H1 (cell line): ENCODE data around the gene NRROS. TPM values are rescaled to one million over a fixed set of nuclear protein-coding genes. Genes with fewer than 3 reads are reported as not detected.

Experiments used
- CEBPB ChIP-seq: IDR thresholded peaks from 2 replicates; pipeline ENCODE4 v1.6.1; 2012; ENCODE audit warnings: low read depth, low read length
- CREB1 ChIP-seq: IDR thresholded peaks from 2 replicates; pipeline ENCODE4 v1.6.1; 2012; ENCODE audit warnings: inconsistent platforms
- EP300 ChIP-seq, 2 experiments: IDR thresholded peaks; 1 replicate in 1 of 2; 2 replicates in 1 of 2; pipeline ENCODE4 v1.6.1; 2011 to 2012; ENCODE audit warnings: low read depth in 2 of 2, low read length in 2 of 2, mild to moderate bottlenecking in 2 of 2, borderline replicate concordance in 1 of 2, inconsistent platforms in 1 of 2, moderate library complexity in 1 of 2
- KDM4A ChIP-seq: IDR thresholded peaks from one replicate; pipeline ENCODE4 v1.7.1; 2012; ENCODE audit warnings: low read depth, mild to moderate bottlenecking, moderate library complexity, low read length, inconsistent platforms; ENCODE audit not compliant: severe bottlenecking
- polyA plus RNA-seq, 7 experiments: library from polyadenylated mRNA; depleted of rRNA in 3 of 7; stranded (reverse) in 5 of 7; unstranded in 2 of 7; fragments of >200 nt in 5 of 7; fragments of 200-250 nt in 2 of 7; gene quantifications; 1 replicate in 5 of 7; 2 replicates in 1 of 7; 4 replicates in 1 of 7; pipeline versions ENCODE4 v1.2.1 to v1.2.3, GENCODE V29; 2011 to 2013; ENCODE audit warnings: missing spikeins in 2 of 7, mixed read lengths in 2 of 7
- total RNA-seq: library from RNA; stranded (reverse); fragmentation: NEBNext Ultra II Directional; extraction: Animal tissue kit (Norgen Biotek cat#: 25700); gene quantifications from 2 replicates; pipeline ENCODE4 v1.2.1, GENCODE V29; 2021
- TF ChIP-seq, protein P1 (sequence below): IDR thresholded peaks from 2 replicates; pipeline ENCODE4 v1.6.1; 2012; ENCODE audit warnings: low read length, inconsistent platforms

NRROS gene
- total and polyA plus RNA-seq, 2 of the 8 experiments (the other 6 are each of a cell fraction or from before 2014, with no cell fraction given), result 5.3 to 7.3 TPM

DNA sequence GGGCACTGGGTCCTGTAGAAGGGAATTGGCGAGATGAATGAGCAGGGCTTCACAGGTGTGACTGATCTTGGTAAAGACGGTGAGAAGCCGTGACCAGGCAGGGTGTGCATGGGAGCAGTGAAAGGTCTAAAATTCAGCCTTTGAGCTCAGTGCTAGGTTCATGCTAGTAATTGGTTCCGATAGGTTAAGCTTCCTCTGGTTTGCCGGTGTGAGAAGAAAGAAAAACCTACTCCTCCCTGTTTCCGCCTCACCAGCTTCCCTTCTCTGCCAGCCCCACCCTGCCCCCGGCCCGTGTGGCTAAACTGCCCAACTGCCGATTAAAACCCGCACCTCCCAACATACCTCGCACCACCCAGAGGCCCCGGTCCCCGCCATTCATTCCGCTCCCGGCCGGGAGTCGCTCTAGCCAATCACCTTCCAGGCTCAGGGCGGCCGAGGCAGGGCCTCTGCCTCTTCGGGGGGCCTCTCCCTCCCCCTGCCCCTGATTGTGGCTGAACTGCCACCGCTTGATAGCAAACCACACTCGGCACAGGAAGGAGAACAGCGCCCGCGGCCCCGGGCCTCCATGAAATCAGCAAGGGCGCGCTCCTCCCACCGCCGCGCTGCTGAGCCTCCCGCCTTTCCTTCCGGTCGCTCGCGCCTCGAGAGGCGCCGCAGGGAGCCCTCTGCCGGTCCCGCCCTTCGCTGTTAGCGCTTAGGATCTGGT is 7.3 kb upstream of the NRROS start (continued):
- no peak for TF ChIP-seq CEBPB
- TF ChIP-seq CREB1, result peak; percentile 35; the same call in 1 of the 2 replicates
- TF ChIP-seq, protein P1, sequence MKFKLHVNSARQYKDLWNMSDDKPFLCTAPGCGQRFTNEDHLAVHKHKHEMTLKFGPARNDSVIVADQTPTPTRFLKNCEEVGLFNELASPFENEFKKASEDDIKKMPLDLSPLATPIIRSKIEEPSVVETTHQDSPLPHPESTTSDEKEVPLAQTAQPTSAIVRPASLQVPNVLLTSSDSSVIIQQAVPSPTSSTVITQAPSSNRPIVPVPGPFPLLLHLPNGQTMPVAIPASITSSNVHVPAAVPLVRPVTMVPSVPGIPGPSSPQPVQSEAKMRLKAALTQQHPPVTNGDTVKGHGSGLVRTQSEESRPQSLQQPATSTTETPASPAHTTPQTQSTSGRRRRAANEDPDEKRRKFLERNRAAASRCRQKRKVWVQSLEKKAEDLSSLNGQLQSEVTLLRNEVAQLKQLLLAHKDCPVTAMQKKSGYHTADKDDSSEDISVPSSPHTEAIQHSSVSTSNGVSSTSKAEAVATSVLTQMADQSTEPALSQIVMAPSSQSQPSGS, result no peak
- TF ChIP-seq KDM4A, result no peak
- no peak for TF ChIP-seq EP300 (IDR thresholded peaks at IDR 0.05; ENCODE audit: borderline replicate concordance in 1 of 2, low read depth in 2 of 2, low read length in 2 of 2)
